ENCODE data around the gene FNTB. TPM values are rescaled to one million over a fixed set of nuclear protein-coding genes. Genes with fewer than 3 reads are reported as not detected.

Gene FNTB
- polyA plus RNA-seq, 1 donor from 2014 or later: 6.7 TPM

DNA sequence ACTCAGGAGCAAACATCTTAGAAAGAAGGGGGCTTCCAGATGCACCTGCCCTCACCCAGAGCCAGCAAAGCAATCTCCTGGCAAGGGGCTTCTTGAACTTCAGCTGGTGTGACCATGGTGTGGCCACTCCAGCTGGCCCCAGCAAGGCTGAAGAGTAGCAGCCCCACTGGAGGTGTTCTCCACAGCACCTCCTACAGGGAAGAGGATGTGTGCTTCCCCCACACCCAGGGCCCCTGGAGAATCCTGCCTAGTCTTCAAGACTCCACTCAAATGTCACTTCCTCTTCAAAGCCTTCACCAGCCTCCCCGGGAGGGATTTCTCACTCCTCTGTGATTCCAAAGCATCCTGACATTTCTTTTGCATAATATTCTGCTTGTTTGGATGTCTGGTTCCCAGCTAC is 23.1 kb upstream of the FNTB start:
- Histone ChIP-seq H3K27me3 (ENCODE audit: insufficient read depth, low read depth, low read length) (no peaks in the 10 kb centered on the region), H3K27ac (ENCODE audit: low read length) (no peak overlapping the region), H3F3A (ENCODE audit: insufficient read depth, low read length, poor library complexity, severe bottlenecking) (no peaks in the 10 kb centered on the region), H3K9me2 (ENCODE audit: insufficient read depth, low read length) (no peaks in the 10 kb centered on the region), H3K9me3 (ENCODE audit: low read length) (no peaks in the 10 kb centered on the region), H3K9ac (ENCODE audit: low read length) (no peak overlapping the region), H3K79me2 (replicated peaks; ENCODE audit: insufficient read depth, low read length) (no peaks in the 10 kb centered on the region), H4K20me1 (ENCODE audit: insufficient read depth) (no peaks in the 10 kb centered on the region), H3K4me2 (ENCODE audit: low read length) (no peak overlapping the region), H3K4me3 (ENCODE audit: low read length) (no peak overlapping the region), H3K36me3 (ENCODE audit: insufficient read depth, low read length) (no peaks in the 10 kb centered on the region), H2AFZ (ENCODE audit: low read depth, low read length) (no peak overlapping the region)
- TF ChIP-seq TAF1 (IDR thresholded peaks at IDR 0.05; ENCODE audit: low read depth) (no peak), POLR2AphosphoS5 (IDR thresholded peaks at IDR 0.05) (no peak), RAD21 (conservative IDR thresholded peaks at IDR 0.05) (no peak), EZH2 (IDR thresholded peaks at IDR 0.05; ENCODE audit: borderline replicate concordance, insufficient read depth, low read length, poor library complexity, severe bottlenecking) (no peak), SMC3 (conservative IDR thresholded peaks at IDR 0.05; ENCODE audit: poor library complexity) (no peak), EP300 (conservative IDR thresholded peaks at IDR 0.05; ENCODE audit: poor library complexity, severe bottlenecking) (no peak), MXI1 (conservative IDR thresholded peaks at IDR 0.05; ENCODE audit: poor library complexity, severe bottlenecking) (no peak)
- TF ChIP-seq, protein P1, sequence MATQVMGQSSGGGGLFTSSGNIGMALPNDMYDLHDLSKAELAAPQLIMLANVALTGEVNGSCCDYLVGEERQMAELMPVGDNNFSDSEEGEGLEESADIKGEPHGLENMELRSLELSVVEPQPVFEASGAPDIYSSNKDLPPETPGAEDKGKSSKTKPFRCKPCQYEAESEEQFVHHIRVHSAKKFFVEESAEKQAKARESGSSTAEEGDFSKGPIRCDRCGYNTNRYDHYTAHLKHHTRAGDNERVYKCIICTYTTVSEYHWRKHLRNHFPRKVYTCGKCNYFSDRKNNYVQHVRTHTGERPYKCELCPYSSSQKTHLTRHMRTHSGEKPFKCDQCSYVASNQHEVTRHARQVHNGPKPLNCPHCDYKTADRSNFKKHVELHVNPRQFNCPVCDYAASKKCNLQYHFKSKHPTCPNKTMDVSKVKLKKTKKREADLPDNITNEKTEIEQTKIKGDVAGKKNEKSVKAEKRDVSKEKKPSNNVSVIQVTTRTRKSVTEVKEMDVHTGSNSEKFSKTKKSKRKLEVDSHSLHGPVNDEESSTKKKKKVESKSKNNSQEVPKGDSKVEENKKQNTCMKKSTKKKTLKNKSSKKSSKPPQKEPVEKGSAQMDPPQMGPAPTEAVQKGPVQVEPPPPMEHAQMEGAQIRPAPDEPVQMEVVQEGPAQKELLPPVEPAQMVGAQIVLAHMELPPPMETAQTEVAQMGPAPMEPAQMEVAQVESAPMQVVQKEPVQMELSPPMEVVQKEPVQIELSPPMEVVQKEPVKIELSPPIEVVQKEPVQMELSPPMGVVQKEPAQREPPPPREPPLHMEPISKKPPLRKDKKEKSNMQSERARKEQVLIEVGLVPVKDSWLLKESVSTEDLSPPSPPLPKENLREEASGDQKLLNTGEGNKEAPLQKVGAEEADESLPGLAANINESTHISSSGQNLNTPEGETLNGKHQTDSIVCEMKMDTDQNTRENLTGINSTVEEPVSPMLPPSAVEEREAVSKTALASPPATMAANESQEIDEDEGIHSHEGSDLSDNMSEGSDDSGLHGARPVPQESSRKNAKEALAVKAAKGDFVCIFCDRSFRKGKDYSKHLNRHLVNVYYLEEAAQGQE (IDR thresholded peaks at IDR 0.05; ENCODE audit: borderline replicate concordance): no peak
- TF ChIP-seq, protein P2, sequence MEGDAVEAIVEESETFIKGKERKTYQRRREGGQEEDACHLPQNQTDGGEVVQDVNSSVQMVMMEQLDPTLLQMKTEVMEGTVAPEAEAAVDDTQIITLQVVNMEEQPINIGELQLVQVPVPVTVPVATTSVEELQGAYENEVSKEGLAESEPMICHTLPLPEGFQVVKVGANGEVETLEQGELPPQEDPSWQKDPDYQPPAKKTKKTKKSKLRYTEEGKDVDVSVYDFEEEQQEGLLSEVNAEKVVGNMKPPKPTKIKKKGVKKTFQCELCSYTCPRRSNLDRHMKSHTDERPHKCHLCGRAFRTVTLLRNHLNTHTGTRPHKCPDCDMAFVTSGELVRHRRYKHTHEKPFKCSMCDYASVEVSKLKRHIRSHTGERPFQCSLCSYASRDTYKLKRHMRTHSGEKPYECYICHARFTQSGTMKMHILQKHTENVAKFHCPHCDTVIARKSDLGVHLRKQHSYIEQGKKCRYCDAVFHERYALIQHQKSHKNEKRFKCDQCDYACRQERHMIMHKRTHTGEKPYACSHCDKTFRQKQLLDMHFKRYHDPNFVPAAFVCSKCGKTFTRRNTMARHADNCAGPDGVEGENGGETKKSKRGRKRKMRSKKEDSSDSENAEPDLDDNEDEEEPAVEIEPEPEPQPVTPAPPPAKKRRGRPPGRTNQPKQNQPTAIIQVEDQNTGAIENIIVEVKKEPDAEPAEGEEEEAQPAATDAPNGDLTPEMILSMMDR (IDR thresholded peaks at IDR 0.05; ENCODE audit: poor library complexity, severe bottlenecking): no peak

DNA sequence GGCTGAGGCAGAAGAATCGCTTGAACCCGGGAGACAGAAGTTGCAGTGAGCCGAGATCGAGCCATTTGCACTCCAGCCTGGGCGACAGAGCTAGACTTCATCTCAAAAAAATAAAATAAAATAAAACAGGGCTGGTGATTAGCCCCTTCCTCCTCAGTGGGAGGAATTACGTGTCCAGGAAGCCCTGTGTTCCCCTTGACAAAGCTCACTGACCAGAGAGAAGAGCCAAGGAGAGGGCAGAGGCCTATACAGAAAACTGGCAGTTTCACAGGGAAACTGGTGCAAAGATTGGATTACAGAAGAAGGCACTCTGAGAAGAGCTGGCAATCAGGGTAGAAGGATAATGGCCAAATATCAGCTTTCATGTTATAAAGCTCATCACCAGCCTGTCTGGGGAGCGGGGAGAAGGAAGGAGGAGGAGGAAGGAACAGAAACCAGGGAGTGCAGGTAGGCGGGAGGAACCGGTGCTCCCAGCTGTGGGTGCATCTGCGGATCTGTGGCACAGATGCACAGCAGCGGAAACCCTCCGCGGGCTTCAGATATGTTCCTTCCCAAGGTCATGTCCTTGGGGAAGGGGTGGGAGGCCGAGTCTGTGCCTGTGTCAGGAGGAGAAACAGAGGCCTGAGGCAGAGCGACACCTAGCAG is 21.2 kb upstream of the FNTB start:
- Histone ChIP-seq H2AFZ (ENCODE audit: low read depth, low read length) (no peak overlapping the region), H3K79me2 (replicated peaks; ENCODE audit: insufficient read depth, low read length) (no peaks in the 10 kb centered on the region)

More for the DNA sequence above, 21.2 kb upstream of the FNTB start:
- Histone ChIP-seq H4K20me1 (ENCODE audit: insufficient read depth) (no peaks in the 10 kb centered on the region), H3K27ac (ENCODE audit: low read length) (no peak overlapping the region), H3K36me3 (ENCODE audit: insufficient read depth, low read length) (no peaks in the 10 kb centered on the region), H3K27me3 (ENCODE audit: insufficient read depth, low read depth, low read length) (no peaks in the 10 kb centered on the region), H3F3A (ENCODE audit: insufficient read depth, low read length, poor library complexity, severe bottlenecking) (no peaks in the 10 kb centered on the region), H3K4me3 (ENCODE audit: low read length) (no peak overlapping the region), H3K9me3 (ENCODE audit: low read length) (no peaks in the 10 kb centered on the region), H3K9me2 (ENCODE audit: insufficient read depth, low read length) (no peaks in the 10 kb centered on the region), H3K9ac (ENCODE audit: low read length) (no peak overlapping the region), H3K4me2 (ENCODE audit: low read length) (no peak overlapping the region)
- TF ChIP-seq SMC3 (conservative IDR thresholded peaks at IDR 0.05; ENCODE audit: poor library complexity) (no peak), EZH2 (IDR thresholded peaks at IDR 0.05; ENCODE audit: borderline replicate concordance, insufficient read depth, low read length, poor library complexity, severe bottlenecking) (no peak), POLR2AphosphoS5 (IDR thresholded peaks at IDR 0.05) (no peak), EP300 (conservative IDR thresholded peaks at IDR 0.05; ENCODE audit: poor library complexity, severe bottlenecking) (no peak)
